Measurements from ENCODE around the gene C15orf39. TPM values are rescaled to one million over a fixed set of nuclear protein-coding genes. Genes with fewer than 3 reads are reported as not detected.

C15orf39 gene
- total RNA-seq, 4 donors from 2014 or later, result 7.5 to 21.3 (median 9.5) TPM

DNA sequence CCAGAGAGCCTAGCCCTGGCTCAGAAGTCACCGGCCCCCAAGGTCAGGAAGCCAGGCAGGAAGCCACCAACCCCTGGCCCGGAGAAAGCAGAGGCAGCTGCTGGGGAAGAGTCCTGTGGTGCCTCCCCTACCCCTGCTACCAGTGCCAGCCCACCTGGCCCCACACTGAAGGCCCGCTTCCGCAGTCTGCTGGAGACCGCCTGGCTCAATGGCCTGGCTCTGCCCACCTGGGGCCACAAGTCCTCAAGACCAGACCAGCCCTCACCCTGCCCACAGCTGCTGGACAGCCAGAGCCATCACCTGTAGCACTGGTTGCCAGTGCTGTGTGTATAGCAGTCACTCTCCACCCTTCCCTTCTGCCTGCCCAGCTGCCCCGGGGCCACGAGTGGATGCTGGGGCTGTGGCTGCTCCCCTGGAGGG is 9.1 kb downstream of the C15orf39 start:
- TF ChIP-seq, protein P1, sequence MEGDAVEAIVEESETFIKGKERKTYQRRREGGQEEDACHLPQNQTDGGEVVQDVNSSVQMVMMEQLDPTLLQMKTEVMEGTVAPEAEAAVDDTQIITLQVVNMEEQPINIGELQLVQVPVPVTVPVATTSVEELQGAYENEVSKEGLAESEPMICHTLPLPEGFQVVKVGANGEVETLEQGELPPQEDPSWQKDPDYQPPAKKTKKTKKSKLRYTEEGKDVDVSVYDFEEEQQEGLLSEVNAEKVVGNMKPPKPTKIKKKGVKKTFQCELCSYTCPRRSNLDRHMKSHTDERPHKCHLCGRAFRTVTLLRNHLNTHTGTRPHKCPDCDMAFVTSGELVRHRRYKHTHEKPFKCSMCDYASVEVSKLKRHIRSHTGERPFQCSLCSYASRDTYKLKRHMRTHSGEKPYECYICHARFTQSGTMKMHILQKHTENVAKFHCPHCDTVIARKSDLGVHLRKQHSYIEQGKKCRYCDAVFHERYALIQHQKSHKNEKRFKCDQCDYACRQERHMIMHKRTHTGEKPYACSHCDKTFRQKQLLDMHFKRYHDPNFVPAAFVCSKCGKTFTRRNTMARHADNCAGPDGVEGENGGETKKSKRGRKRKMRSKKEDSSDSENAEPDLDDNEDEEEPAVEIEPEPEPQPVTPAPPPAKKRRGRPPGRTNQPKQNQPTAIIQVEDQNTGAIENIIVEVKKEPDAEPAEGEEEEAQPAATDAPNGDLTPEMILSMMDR (IDR thresholded peaks at IDR 0.05; ENCODE audit: low read depth), result no peak

DNA sequence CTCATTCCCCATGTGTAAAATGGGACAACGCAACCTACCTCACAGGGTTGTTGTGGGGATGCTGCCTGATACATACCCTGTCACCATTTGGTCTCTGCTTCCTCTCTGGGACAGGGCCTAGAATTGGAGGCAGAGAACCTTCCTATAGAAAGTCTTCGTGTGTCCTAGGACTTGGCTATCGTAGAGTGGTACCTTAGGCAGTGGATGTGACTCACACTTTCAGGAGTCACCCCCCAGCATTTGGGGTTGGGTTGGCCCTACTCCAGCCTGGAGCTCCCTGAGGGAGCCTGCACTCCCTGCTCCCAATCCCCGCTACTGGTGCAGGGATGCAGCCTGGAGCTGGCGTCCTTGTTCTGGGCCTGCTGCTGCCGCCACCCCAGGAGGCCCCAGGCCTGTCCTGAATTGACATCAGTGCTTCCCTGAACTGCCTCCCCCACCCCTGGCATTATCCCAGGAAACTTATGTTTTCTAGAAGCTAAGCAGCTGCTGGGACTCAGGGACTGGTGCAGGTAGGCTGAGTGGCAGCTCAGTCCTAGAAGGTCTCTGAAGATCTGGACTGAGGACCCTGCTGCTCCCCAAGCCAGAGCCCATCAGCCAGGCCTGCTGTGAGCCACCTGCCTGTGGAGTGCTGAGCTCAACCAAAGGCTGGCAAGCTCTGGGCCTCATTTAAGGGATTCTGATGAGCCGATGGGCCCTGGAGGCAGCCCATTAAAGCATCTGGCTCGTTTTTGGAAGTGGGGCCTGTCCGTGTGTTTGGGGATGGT is 9.9 kb downstream of the C15orf39 start:
- TF ChIP-seq, protein P1 (IDR thresholded peaks at IDR 0.05; ENCODE audit: low read depth), result no peak

DNA sequence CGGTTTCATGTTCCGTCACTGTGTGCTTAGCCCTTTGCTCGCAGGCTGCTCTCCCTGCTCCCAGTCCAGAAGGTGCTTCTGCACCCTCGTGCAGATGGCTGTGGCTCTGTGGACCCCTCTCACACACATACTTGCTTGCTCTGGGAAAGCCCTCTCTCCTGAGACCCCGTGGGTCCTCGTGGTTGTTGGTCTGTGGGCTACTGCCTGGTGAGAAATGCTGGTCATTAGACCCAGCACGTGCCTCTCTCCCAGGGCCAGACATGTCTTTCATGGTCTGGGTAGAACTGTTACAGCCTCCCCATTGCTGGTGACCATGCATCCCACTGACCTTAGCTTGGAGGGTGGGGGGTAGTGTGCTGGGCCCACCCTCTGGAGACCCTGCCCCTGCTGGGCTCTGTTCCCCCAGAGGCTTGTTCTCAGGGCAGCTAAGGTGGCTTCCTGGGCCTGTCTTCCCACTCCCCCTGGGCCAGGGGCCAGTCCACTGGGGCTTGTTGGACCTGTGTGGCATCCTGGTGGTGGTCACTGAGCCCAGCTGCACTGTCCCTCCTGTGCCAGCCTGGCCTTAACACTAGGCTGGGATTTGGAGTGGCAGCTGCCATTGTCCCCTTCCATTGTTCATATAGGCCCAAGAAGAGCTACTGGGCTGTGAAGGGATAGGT is 10.6 kb downstream of the C15orf39 start:
- TF ChIP-seq, protein P1 (IDR thresholded peaks at IDR 0.05; ENCODE audit: low read depth), result no peak

DNA sequence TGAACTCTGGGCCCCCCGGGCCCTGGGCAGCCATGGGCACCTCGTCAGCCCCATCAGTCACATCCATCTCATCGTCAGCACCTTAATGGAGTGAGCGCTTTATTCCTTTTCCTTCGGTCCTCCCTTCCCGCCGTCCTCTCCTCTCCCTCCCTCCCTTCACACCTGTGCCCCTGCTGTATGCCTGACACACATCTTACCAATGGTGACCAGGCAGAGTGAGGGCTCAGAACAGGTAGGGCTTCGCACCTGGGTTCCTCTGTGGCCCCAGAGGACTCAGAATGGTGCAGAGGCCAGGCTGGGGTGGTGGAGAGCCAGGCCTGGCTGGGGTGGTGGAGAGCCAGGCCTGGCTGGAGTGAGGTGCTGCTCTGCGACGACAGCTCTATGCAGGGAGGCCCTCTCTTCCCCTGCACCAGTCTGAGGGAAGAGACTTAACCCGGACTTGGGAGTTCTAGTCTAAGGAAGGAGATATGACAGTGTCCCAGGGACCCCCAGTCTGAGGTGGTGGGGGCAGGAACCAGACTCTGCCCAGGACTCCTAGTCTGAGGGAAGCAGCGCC is 11.6 kb downstream of the C15orf39 start:
- TF ChIP-seq, protein P1 (IDR thresholded peaks at IDR 0.05; ENCODE audit: low read depth), result no peak

DNA sequence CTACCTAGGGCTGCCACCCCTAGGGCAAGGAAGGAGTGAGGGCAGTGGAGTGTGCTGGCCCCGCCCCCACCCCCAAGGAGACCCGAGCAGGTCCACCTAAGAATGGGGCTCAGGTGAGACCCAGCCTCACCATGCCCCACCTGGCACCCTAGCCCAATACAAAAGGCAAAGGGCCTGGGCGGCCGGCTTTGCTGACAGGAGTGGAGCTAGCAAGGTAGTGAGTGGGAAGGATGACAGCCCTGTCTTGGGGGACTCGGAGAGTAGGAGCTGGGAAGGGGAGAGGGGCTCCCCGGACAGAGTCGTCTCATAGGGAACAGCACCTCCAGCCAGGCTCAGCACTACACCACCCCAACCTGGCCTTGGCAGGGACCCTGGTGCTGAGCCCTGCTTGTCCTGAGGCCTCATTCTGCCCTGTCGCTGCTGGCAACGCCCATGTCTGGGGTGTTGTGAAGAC is 12.1 kb downstream of the C15orf39 start:
- TF ChIP-seq, protein P1 (IDR thresholded peaks at IDR 0.05; ENCODE audit: low read depth), result no peak

DNA sequence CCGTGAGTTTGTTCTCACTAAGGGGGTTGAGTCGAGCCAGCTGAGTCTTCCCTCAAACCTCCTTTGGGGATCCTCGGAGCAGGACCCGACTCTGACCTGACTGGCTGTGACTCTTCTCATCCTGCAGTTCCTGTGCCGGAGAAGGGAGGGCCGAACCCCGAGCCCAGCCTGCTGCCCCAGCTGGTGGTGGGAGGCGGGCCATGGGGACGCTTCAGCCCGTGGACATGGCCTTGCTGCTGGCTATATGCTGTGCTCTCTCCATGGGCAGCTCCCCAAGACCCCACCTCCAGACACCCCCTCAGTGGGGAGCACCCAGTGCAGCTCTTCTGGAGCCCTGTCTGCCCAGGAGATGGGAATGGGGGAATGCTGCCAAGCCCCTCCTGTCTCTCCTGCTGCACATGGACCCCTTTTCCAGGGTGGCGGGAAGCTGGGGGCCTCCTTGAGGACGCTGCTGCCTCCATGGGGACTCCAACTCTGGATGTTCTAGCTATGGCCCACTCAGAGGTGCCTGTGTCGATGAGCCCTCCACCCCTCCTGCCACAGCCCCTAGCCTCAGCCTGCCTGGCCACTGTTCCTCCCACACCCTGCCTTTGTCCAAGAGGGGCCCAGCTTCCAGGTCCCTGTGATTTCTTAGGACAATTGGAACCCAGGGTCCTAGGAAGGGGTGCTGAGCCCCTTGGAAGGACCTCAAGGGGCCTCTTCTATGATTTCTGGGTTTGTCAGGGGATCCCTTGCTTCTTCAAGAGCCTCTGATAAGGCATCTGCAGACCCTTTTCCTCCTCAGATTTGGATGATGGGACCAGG is 12.8 kb downstream of the C15orf39 start:
- TF ChIP-seq, protein P1 (IDR thresholded peaks at IDR 0.05; ENCODE audit: low read depth), result no peak

Data from subcutaneous adipose tissue (tissue), 4 donors.